Stromal cell of bone marrow (primary cell): ENCODE data around the gene PTGDS.

ENCODE experiments used
- DNase-seq: peaks from one replicate; pipeline ENCODE4 v3.0.0-alpha.2; 2012; ENCODE audit warnings: low read depth

PTGDS gene

DNA sequence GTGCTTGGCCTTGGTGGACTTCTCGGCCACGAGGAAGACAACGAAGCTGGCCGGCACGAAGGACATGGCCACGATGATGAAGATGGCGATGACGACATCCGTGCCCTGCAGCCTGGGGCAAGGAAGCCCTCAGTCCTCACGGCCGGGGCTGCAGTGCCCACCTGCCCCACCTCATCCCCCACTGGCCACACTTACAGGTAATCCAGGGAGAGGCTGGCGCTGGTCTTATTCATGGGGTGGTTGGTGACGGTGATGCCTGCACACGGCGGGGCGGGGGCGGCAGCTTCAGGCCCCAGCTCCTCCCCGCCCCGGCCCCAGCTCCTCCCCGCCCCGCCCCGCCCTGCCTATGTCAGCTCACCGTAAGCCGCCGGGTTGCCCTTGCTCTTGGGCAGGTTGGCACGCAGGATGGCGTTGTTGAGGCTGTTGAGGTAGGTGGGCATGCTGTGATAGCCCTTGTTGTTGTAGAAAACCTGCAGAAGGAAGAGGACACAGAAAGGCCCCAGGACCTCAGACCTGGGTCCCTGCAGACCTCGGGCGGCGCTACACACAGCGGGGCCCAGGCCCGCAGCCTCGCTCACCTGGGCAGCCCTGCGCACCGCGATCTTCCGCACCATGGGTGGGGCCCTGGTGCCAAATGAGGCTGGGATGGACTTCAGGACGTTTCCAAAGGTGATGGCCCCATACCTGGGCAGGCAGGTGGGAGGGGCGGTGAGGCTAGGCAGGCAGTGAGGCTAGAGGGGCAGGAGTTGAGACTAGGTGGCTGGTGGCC is 34.8 kb downstream of the PTGDS start:
- DNase-seq, result no peak

GRCh38 chr9:137012694-137013570 is 35.6 kb downstream of the PTGDS start:
- no peak for DNase-seq

DNA sequence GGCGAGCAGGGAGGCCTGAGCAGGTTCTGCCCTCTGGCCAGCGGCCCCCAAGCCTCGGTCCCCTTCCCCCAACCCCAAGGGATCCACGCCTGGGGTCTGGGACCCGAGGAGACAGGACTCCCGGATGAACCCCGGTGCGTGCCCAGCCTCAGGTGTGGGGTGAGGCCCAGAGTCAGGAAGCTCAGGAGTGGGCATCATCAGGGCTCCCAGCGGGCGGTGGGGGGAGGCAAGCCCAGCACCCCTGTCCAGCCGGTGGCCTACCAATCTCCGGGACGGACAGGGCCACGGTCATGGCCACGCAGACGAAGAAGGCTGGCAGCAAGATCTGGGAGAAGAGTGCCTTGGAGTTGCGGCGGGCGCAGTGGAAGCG is 36.3 kb downstream of the PTGDS start:
- DNase-seq, result no peak

DNA sequence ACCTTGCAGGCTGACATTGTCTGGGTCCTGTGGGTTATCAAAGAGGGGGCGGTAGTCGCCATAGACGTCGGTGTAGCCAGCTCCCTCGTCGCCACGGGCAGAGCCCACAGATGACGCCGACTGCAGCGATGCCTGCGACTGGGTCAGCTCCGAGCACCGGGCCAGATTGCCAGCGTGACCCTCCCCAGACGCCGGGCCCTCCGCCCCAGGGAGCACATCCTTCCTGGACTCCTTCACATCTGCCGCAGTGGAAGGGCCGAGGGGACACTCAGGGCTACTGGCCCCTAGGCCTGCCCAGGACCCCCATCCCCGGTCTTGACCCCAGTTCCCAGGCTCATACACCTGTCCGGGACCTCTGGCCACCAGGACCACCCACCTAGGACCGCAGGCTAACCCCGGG is 36.9 kb downstream of the PTGDS start:
- no peak for DNase-seq

DNA sequence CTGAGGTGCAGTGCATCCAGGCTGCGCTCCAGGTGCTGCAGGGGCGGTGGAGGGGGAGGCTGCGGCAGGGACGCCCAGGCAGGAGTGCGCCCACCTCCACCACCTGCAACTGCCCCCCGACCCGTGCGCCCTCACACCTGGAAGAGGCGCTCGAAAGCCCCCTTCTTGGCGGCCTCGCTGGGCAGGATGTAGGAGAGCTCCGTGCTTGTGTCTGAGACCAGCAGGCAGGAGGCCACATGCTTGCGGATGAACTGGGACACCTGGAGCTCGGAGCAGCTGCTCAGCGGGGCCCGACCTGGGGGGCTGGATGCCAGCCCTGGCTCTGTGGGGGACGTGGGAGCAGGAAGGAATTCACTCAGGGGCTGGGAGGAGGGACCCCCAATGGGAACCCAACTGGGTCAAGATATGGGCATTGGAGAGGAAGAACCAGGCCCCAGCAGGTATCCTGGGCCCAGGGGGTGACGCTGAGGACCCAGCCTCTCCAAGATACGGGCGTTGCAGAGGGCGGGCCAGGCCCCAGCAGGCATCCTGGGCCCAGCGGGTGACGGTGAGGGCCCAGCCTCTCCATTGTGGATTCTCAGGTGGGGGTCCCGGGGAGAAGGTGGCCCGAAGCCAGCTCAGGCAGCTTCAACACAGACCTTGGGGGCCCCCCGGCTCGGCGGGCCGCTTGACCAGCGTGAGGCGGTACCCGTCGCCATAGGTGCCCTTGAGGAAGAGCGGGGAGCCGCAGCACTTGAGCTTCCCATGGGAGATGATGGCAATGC is 37.7 kb downstream of the PTGDS start:
- DNase-seq, result no peak

DNA sequence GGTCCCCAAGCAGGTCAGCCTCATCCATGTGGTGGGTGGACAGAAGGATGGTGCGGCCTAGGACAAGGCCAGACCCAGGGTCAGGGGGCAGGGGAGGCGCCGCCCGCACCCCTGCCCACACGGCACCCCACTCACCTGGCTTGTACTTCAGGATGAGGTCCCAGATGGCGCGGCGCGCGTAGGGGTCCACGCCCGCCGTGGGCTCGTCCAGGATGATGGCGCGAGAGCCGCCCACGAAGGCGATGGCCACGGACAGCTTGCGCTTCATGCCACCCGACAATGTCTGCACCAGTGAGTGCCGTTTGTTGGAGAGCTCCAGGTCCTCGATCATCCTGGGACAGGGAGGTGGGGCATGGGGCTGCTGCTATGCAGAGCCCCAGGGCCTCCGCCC is 38.2 kb downstream of the PTGDS start:
- no peak for DNase-seq

- no peak for DNase-seq
Observed at GRCh38 chr9:137015976-137016375, 38.7 kb downstream of the PTGDS start.

- DNase-seq, result no peak
Observed at GRCh38 chr9:137016436-137016835, 39.1 kb downstream of the PTGDS start.

DNA sequence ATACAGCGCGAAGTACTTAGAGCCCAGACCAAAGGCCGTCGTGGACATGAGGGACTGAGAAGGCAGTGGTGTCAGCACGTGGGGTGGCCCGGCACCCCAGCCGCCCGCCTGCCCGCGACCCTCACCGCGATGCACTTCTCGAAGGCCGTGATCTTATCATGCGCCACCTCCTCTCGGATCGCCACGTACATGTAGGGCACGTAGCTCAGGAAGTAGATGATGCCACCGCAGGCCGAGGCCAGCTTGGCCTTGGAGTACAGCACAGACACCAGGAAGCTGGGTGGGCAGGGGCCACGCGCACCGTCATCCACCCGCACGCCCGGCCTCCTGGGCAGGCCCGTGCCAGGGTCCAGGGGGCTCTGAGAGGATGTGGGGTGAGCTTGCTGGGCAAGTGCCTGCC is 39.8 kb downstream of the PTGDS start:
- DNase-seq, result no peak

DNA sequence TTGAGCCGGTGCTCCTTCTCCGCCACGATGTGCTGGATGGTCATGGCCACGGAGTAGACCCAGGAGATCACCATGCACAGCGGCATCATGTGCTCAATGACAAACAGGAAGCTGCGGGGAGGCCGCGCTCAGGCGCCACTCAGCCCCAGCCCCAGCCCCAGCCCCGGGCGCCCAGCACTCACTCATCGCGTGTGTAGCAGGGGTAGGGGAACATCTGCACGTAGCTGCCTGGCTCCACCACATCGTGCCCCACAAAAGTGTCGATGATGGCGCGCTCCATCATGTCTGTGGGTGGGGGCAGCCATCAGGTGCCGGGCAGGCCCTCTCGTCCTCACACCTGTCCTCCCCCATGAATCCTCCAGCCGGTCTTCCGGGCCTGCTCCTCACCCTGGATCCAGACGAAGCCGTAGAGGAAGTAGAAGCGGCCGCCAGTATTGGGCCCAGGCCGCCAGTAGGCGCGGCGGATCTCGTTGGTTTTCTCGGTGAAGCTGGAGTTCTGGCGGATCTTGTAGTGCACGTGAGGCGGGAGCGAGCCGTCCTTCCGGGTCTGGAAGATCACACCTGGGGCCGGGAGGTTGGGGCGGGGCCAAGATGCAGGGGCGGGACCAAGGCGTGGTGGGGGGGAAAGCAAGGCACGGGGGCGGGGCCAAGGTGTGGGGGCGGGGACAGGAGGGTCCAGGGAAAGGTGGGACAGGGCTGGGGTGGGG is 40.6 kb downstream of the PTGDS start:
- no peak for DNase-seq

DNA sequence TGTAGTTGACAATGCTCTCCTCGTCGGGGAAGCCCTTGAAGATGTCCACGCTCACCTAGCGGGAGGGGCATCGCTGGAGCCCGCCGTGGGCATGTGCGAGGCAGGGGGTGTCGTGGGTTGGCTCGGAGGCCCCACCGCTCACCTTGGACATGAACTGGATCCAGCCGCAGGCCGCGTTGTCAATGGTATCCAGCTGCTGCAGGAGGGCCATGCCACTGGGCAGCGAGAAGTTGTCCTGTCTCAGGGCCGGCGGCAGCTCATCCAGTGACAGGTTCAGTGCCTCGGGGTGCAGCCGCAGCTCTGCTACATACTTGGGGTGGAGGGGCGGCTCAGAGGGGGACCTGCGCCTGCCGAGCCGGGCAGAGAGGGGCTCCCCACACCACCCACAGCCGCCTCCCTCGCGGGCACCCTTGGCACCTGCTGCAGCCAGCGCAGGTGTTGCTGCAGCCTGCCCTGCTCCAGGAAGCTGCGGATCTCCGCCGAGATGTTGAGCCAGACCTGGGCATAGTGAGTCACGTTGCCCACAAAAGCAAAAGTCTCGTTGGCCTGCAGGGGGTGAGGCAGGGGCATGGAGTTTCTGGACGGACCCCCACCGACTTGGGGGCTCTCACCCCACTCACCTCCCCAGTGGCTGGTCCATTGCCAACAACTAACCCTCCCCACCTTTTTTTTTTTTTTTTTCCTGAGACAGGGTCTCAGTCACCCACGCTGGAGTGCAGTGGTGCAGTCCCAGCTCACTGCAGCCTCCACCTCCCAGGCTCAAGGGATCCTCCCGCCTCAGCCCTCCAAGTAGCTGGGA is 41.7 kb downstream of the PTGDS start:
- no peak for DNase-seq

GRCh38 chr9:137019891-137020683 is 42.8 kb downstream of the PTGDS start:
- DNase-seq, result no peak

DNA sequence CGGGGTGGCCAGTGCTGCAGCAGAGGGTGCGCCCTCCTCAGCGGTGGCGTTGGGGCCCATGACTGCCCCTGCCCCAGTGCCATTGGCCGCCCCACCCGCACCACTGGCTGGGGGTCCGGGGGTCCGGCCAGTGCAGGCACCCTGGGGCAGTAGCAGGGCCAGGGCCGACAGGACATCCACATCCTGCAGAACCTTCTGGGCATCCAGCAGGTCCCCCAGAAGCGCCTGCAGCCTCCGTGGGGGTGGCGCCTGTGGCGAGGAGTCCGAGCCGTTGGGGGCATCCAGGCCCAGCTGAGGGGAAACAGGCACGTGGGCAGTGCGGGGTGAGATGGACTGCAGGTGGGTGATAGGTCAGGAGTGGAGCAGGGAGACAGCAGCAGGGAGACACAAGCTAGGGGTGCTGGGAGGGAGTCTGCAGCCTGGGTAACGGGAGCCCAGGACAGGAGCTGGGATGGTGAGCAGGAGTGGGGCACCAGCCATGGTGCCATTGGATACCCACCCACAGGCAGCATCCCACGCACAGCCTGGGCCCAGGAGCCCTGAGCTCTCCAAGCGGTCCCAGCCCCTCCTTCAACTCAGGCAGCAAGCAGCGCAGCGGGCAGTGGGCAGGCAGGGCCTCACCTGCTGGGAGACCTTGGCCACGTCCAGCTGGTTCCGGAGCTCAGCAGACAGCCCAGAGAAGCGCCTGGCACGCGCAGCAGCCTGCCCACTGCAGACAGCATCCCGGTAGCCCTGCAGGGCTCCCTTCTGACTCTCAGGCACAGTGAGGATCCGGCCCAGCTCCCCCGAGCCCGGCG is 43.7 kb downstream of the PTGDS start:
- no peak for DNase-seq

- DNase-seq, result no peak
Observed at GRCh38 chr9:137021568-137021978, 44.3 kb downstream of the PTGDS start.

DNA sequence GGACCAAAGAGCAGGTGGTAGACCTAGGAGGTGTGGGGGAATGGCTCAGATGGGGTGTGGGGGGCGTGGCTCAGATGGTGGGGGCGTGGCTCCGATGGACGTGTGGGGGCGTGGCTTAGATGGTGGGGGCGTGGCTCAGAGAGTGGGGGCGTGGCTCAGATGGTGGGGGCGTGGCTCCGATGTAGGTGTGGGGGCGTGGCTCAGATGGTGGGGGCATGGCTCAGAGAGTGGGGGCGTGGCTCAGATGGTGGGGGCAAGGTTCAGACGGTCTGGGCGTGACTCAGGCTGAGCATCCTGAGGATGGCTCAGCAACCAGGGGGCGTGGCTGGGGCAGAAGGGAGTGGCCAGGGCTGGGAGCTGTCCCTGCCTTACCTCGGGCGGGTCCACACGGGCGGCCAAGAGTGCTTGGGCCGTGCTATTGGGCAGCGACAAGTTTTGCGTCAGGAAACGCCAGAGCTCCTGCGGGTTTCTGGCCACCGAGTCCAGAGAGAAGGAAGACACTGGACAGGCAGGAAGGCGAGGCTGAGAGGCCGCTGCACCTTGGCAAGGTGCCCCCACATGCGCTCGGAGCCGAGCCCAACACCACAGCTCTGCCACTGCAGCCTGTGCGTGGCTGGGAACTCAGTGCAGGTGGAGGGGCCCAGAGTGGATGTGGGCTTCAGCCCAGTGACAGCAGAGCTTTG is 44.8 kb downstream of the PTGDS start:
- DNase-seq, result no peak

DNA sequence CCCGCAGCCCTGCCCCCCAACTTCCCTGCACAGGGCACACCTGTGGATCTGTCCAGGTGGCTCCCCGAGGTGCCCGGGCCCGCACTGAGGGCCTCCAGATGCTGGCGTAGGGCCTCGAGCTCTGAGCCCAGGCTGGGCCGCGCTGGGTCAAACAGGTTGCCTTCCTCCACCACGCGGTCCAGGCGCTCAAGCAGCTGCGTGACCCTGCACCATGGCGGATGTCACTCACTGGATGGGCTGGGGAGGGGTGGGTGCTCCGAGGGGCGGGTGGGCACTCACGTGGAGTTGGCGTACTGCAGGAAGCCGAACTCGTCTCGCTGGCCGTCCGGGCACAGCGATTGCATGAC is 45.3 kb downstream of the PTGDS start:
- no peak for DNase-seq

DNA sequence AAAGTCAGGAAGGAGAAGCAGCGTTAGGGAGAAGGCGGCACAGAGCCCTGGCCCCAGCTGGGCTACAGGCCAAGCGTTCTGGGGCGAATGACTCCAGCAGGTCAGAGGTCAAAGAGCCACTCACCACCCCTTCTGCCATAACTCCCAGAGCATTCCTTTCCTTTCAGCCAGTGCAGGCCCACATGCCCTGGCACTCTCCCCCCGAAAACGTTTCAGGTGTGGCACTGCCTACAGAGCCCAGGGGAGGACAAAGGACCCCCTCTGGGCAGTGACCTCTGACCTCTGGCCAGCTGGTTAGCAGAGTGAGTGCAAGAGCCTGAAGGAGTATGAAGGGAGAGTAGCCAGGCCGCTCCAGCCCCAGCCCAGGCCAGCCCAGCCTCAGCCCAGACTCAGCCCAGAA is 45.9 kb downstream of the PTGDS start:
- no peak for DNase-seq

- no peak for DNase-seq
Observed at GRCh38 chr9:137023583-137023991, 46.3 kb downstream of the PTGDS start.

GRCh38 chr9:137025517-137025966 is 48.2 kb downstream of the PTGDS start:
- DNase-seq, result no peak
